Prostate gland (tissue), 2 donors: ENCODE results near the gene USP15.

ENCODE experiments used
- POLR2A ChIP-seq: fragments of 450-650 bp; IDR thresholded peaks from one replicate; pipeline ENCODE4 v1.6.1; 2016; ENCODE audit warnings: antibody characterized with exemption, mild to moderate bottlenecking
- POLR2AphosphoS5 ChIP-seq: sonication (generic); formaldehyde crosslinking; IDR thresholded peaks from one replicate; pipeline ENCODE4 v1.6.1; 2017; ENCODE audit warnings: antibody characterized with exemption
- TF ChIP-seq, protein P1 (sequence below), 4 experiments: fragments of 200-600 bp in 2 of 4; fragments of 450-650 bp in 2 of 4; sonication (generic) in 2 of 4; IDR thresholded peaks; 1 replicate in 3 of 4; 2 replicates in 1 of 4; pipeline ENCODE4 v1.5.1; 2016 to 2019; ENCODE audit warnings: antibody characterized with exemption in 4 of 4, mild to moderate bottlenecking in 2 of 4, moderate library complexity in 2 of 4

DNA sequence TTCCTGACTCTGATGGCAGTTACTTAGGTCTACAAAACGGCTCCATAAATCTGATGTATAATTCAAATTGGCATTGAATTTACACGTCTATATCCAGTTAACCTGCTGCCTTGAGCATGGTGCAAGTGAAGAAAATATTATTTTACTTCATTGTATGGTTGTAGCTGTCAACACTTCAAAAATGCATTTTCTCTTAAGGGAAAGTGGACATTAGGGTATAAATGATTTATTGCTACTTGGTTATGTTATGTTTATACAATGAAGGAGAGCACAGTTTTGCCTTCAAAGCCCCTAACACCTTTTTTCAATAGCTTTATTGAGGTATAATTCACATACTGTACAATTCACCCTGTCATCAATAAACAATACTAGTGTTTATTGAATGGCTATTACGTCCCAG lies 2.0 kb upstream of the USP15 start:
- no peak for TF ChIP-seq POLR2A
- TF ChIP-seq, protein P1, sequence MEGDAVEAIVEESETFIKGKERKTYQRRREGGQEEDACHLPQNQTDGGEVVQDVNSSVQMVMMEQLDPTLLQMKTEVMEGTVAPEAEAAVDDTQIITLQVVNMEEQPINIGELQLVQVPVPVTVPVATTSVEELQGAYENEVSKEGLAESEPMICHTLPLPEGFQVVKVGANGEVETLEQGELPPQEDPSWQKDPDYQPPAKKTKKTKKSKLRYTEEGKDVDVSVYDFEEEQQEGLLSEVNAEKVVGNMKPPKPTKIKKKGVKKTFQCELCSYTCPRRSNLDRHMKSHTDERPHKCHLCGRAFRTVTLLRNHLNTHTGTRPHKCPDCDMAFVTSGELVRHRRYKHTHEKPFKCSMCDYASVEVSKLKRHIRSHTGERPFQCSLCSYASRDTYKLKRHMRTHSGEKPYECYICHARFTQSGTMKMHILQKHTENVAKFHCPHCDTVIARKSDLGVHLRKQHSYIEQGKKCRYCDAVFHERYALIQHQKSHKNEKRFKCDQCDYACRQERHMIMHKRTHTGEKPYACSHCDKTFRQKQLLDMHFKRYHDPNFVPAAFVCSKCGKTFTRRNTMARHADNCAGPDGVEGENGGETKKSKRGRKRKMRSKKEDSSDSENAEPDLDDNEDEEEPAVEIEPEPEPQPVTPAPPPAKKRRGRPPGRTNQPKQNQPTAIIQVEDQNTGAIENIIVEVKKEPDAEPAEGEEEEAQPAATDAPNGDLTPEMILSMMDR (IDR thresholded peaks at IDR 0.05): no peak
- no peak for TF ChIP-seq POLR2AphosphoS5
